Natural killer cell (primary cell): ENCODE results near the gene CCDC178. TPM values are rescaled to one million over a fixed set of nuclear protein-coding genes. Genes with fewer than 3 reads are reported as not detected.

Experiments
- ATAC-seq, 3 donors: fragments of 150-1000 bp in 2 of 3; fragments of 200-7000 bp in 1 of 3; cut with Tn5 transposase; 1 replicate in 1 of 3; 2 replicates in 2 of 3; pipeline ENCODE4 v1.10.0; 2021; ENCODE audit warnings: mild to moderate bottlenecking in 2 of 3, moderate library complexity in 2 of 3
- DNase-seq, 2 donors: peaks; one replicate each; pipeline versions ENCODE4 v3.0.0 to v3.0.0-alpha.2; 2013 to 2021; ENCODE audit warnings: mixed read lengths in 1 of 2
- H3K27ac ChIP-seq: one replicate; pipeline ENCODE4 v1.5.1; 2013; ENCODE audit warnings: mild to moderate bottlenecking, low read length
- H3K27me3 ChIP-seq: one replicate; pipeline ENCODE4 v1.6.1; 2013; ENCODE audit warnings: low read length; ENCODE audit not compliant: control insufficient read depth, insufficient read depth
- H3K36me3 ChIP-seq: one replicate; pipeline ENCODE4 v1.6.1; 2013; ENCODE audit warnings: low read length; ENCODE audit not compliant: control insufficient read depth, insufficient read depth
- H3K4me1 ChIP-seq: one replicate; pipeline ENCODE4 v1.6.1; 2013; ENCODE audit warnings: low read length; ENCODE audit not compliant: control insufficient read depth, insufficient read depth
- H3K4me3 ChIP-seq: one replicate; pipeline ENCODE4 v1.5.1; 2013; ENCODE audit warnings: low read length
- H3K9me3 ChIP-seq: one replicate; pipeline ENCODE4 v1.6.1; 2013; ENCODE audit warnings: low read length; ENCODE audit not compliant: control insufficient read depth, insufficient read depth
- H3K27ac Mint-ChIP-seq, 2 donors: one replicate each; pipeline ENCODE4 v1.8.0; 2022; ENCODE audit warnings: mild to moderate bottlenecking in 2 of 2, mixed read lengths in 2 of 2, moderate library complexity in 1 of 2
- H3K27me3 Mint-ChIP-seq, 2 donors: one replicate each; pipeline ENCODE4 v1.8.0; 2022; ENCODE audit warnings: low read depth in 2 of 2, mixed read lengths in 2 of 2
- H3K36me3 Mint-ChIP-seq: one replicate; pipeline ENCODE4 v1.8.0; 2022; ENCODE audit warnings: mixed read lengths
- H3K4me1 Mint-ChIP-seq, 2 donors: one replicate each; pipeline ENCODE4 v1.8.0; 2022; ENCODE audit warnings: mixed read lengths in 2 of 2
- H3K4me3 Mint-ChIP-seq: one replicate; pipeline ENCODE4 v1.8.0; 2022; ENCODE audit warnings: mild to moderate bottlenecking, moderate library complexity, mixed read lengths
- H3K9me3 Mint-ChIP-seq, 2 donors: one replicate each; pipeline ENCODE4 v1.8.0; 2022; ENCODE audit warnings: mixed read lengths in 2 of 2
- WGBS: methylation state at CpG from one replicate; pipeline ENCODE4 v1.1.7; 2013; ENCODE audit warnings: missing lambda C conversion rate; ENCODE audit not compliant: insufficient coverage; 5-methylcytosine and 5-hydroxymethylcytosine counted together
- intact Hi-C: fragments of 100-400 bp; cut with micrococcal nuclease; formaldehyde crosslinking; loops from one replicate; pipeline ENCODE4 v1.14.2; 2022
- total RNA-seq, 4 donors: library from RNA; stranded (reverse); fragments of 120-200 nt in 1 of 4; gene quantifications; one replicate each; pipeline versions ENCODE4 v1.2.3 to v1.2.4, GENCODE V29; 2013 to 2022
- TF ChIP-seq, protein P1 (sequence below): fragments of 200-600 bp; IDR thresholded peaks from one replicate; pipeline ENCODE4 v1.8.0; 2022; ENCODE audit warnings: antibody characterized with exemption

Gene CCDC178
- total RNA-seq, 3 donors from 2014 or later (not counting 1 experiment from before 2014, with no cell fraction given): not detected

DNA sequence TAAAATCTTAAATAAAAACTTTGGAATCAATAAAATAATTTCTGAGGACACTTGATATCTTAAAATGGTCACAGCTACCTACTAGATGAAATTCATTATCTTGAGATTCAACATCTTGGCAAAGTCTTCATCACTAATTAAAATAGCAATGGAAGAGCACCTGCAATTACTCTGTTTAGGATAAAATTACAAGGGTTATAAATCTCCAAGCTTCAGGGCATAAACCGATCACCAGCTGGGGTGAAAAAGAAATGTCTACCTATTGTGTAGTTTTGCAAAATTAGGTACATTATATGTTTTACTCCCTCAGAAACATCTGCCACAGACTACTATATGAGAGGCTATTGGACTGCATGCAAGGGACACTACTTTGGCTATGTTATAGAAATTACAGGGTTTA lies 327.1 kb downstream of the CCDC178 start:
- intact Hi-C loops: no loop called here
- no peak overlapping the region for H3K27ac Mint-ChIP-seq
- no peaks in the 10 kb centered on the region for H3K4me1 Mint-ChIP-seq
- DNase-seq (no peak), ATAC-seq (no peak)
- no peaks in the 10 kb centered on the region for H3K36me3 ChIP-seq
- no peaks in the 10 kb centered on the region for H3K36me3 Mint-ChIP-seq
- TF ChIP-seq, protein P1, sequence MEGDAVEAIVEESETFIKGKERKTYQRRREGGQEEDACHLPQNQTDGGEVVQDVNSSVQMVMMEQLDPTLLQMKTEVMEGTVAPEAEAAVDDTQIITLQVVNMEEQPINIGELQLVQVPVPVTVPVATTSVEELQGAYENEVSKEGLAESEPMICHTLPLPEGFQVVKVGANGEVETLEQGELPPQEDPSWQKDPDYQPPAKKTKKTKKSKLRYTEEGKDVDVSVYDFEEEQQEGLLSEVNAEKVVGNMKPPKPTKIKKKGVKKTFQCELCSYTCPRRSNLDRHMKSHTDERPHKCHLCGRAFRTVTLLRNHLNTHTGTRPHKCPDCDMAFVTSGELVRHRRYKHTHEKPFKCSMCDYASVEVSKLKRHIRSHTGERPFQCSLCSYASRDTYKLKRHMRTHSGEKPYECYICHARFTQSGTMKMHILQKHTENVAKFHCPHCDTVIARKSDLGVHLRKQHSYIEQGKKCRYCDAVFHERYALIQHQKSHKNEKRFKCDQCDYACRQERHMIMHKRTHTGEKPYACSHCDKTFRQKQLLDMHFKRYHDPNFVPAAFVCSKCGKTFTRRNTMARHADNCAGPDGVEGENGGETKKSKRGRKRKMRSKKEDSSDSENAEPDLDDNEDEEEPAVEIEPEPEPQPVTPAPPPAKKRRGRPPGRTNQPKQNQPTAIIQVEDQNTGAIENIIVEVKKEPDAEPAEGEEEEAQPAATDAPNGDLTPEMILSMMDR: no peak
- no peaks in the 10 kb centered on the region for H3K9me3 ChIP-seq
- H3K9me3 Mint-ChIP-seq: peaks cover 7 to 14% of the 10 kb centered on the region in 2 donors
- no peaks in the 10 kb centered on the region for H3K27me3 Mint-ChIP-seq
- H3K27ac ChIP-seq: no peak overlapping the region
- no peaks in the 10 kb centered on the region for H3K4me1 ChIP-seq
- no peak overlapping the region for H3K4me3 ChIP-seq
- no peaks in the 10 kb centered on the region for H3K27me3 ChIP-seq
- no CpG with 5 or more reads among the region's 1 CpG for WGBS
- no peak overlapping the region for H3K4me3 Mint-ChIP-seq

DNA sequence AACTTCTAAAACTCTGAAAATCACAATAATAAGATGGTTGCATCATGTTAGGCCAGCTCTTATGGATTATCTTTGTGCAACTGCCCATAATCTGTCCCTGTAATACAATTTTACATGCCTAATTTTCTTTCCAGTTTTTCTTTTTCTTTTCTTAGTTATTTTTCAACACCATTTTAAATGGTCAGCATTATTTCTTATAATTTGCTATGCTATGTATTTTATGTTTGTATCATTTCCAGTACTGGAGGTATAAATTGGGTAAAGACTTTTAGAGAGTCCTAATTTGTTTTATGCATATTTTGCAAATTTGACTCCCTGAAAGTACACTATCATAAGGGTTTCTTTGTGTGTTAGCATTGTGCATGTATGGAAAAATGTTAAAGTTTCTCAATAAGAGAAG lies 333.0 kb downstream of the CCDC178 start:
- H3K4me3 ChIP-seq: no peak overlapping the region
- intact Hi-C loops: no loop called here
- no peaks in the 10 kb centered on the region for H3K36me3 ChIP-seq
- DNase-seq (no peak), ATAC-seq (no peak)
- TF ChIP-seq, protein P1: no peak
- H3K9me3 ChIP-seq: no peaks in the 10 kb centered on the region
- Mint-ChIP-seq H3K9me3 (peaks cover 2 to 7% of the 10 kb centered on the region in 2 donors), H3K4me3 (no peak overlapping the region), H3K36me3 (no peaks in the 10 kb centered on the region), H3K27me3 (no peaks in the 10 kb centered on the region), H3K27ac (no peak overlapping the region), H3K4me1 (no peaks in the 10 kb centered on the region)
- H3K4me1 ChIP-seq: no peaks in the 10 kb centered on the region
- no peaks in the 10 kb centered on the region for H3K27me3 ChIP-seq
- no peak overlapping the region for H3K27ac ChIP-seq

DNA sequence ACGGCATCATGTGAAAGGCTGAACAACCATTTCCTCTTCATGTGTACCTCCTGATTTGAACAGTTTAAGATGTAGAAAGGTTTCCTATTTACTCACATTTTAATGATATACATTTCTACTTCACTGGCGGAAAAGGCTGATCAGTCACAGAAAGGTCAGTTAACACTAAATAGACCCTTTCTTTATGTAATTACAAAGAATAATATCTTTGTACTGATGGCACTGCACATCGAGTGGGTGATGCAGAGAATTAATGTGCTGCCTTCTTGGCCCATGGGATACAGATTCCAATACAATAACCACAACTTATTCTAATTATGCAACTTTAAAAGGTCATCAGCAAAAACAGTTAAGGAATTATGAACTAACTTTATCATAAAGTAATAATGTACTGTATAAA lies 339.2 kb downstream of the CCDC178 start:
- Histone ChIP-seq H3K27ac (no peak overlapping the region), H3K36me3 (no peaks in the 10 kb centered on the region), H3K4me1 (no peaks in the 10 kb centered on the region), H3K4me3 (no peak overlapping the region), H3K27me3 (no peaks in the 10 kb centered on the region), H3K9me3 (no peaks in the 10 kb centered on the region)
- intact Hi-C loops: no loop called here
- Mint-ChIP-seq H3K27me3 (no peaks in the 10 kb centered on the region), H3K4me3 (no peak overlapping the region), H3K36me3 (no peaks in the 10 kb centered on the region), H3K27ac (no peak overlapping the region), H3K4me1 (no peaks in the 10 kb centered on the region), H3K9me3 (peaks cover 2 to 7% of the 10 kb centered on the region in 2 donors)
- ATAC-seq (no peak), DNase-seq (no peak)
- TF ChIP-seq, protein P1: no peak
- WGBS: 67% methylated on average over 1 of the region's 3 CpGs

DNA sequence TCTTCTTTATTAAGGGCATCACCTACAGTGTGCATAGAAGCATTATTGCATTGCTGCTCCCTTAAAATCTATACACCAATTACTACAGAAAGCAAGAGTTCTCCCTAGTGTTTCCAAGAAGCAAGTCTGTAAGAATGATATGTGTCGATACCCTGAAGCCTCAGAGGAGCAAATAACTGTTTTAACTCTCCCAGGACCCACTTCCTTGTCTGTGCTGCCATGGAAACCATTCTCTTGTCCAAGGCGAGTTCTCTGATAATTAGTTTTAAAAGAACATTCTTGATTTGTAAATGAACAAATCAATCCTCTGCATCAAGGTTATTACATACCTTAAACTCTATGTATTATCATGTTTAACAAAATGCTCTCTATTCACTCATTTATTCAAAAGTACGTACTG lies 340.9 kb downstream of the CCDC178 start:
- ATAC-seq (no peak), DNase-seq (no peak)
- Mint-ChIP-seq H3K27me3 (no peaks in the 10 kb centered on the region), H3K27ac (no peak overlapping the region), H3K4me3 (no peak overlapping the region), H3K9me3 (peaks cover 2 to 7% of the 10 kb centered on the region in 2 donors), H3K36me3 (no peaks in the 10 kb centered on the region), H3K4me1 (no peaks in the 10 kb centered on the region)
- TF ChIP-seq, protein P1: no peak
- H3K27me3 ChIP-seq: no peaks in the 10 kb centered on the region
- intact Hi-C loops: no loop called here
- no peak overlapping the region for H3K27ac ChIP-seq
- no peak overlapping the region for H3K4me3 ChIP-seq
- no peaks in the 10 kb centered on the region for H3K9me3 ChIP-seq
- 87% methylated on average over 2 of the region's 3 CpGs for whole genome bisulfite sequencing
- no peaks in the 10 kb centered on the region for H3K36me3 ChIP-seq
- no peaks in the 10 kb centered on the region for H3K4me1 ChIP-seq
